ENCODE data around the gene FBXL16. TPM values are rescaled to one million over a fixed set of nuclear protein-coding genes. Genes with fewer than 3 reads are reported as not detected.
"Not testable (repeated sequence)": the region's sequence is repeated elsewhere in the genome, so short reads cannot be mapped to it uniquely, and the experiment has no call there.

FBXL16 gene
- polyA plus RNA-seq, 1 donor (not counting 4 experiments of a cell fraction or from before 2014, with no cell fraction given), result 0.81 TPM

GRCh38 chr16:693364-693763, 12.2 kb downstream of the FBXL16 start:
- H4K20me1 ChIP-seq (ENCODE audit: control insufficient read depth, extremely low read depth, insufficient read depth, low read length), result no peaks in the 10 kb centered on the region
- no peaks in the 10 kb centered on the region for H3K9me1 ChIP-seq (ENCODE audit: control insufficient read depth, extremely low read depth, insufficient read depth, low read length)
- H3K27ac ChIP-seq (ENCODE audit: control insufficient read depth, insufficient read depth, low read length), result no peak overlapping the region
- no peak overlapping the region for H3K4me3 ChIP-seq (ENCODE audit: control insufficient read depth in 2 of 3, extremely low read depth in 1 of 3, insufficient read depth in 2 of 3, low read depth in 1 of 3, low read length in 3 of 3)
- dilution Hi-C loops (cut with MboI; ENCODE audit: extremely low pct_ligation_motif_present, low sequenced_read_pairs), result no loop called here
- H3K36me3 ChIP-seq (ENCODE audit: control insufficient read depth in 2 of 2, extremely low read depth in 1 of 2, insufficient read depth in 2 of 2, low read length in 2 of 2), result no peaks in the 10 kb centered on the region
- H3K79me2 ChIP-seq (ENCODE audit: control insufficient read depth, insufficient read depth, low read length), result peaks cover 5% of the 10 kb centered on the region
- H3K4me2 ChIP-seq (ENCODE audit: control insufficient read depth, extremely low read depth, insufficient read depth, low read depth, low read length), result no peak overlapping the region
- H3K9ac ChIP-seq (ENCODE audit: control insufficient read depth, extremely low read depth, insufficient read depth, low read length), result no peak overlapping the region
- peaks cover 12% of the 10 kb centered on the region for H3K4me1 ChIP-seq (ENCODE audit: control insufficient read depth, extremely low read depth, insufficient read depth, low read length)
- no peaks in the 10 kb centered on the region for H3K9me3 ChIP-seq (ENCODE audit: control insufficient read depth, low read depth, low read length)
- FAIRE-seq, result no peak
- H2AFZ ChIP-seq (ENCODE audit: control insufficient read depth, low read length), result no peak overlapping the region
- DNase-seq (ENCODE audit: low read depth, low spot score), result no peak
- TF ChIP-seq EZH2 (IDR thresholded peaks at IDR 0.05; ENCODE audit: low read length) (peak; percentile 80), CTCF (optimal IDR thresholded peaks at IDR 0.05 in 1 of 3, IDR thresholded peaks at IDR 0.05 in 1 of 3, conservative IDR thresholded peaks at IDR 0.05 in 1 of 3; ENCODE audit: extremely low read depth in 1 of 3, insufficient read depth in 2 of 3, low read length in 3 of 3) (no peak)
- peaks cover 50% of the 10 kb centered on the region for H3K27me3 ChIP-seq (ENCODE audit: control insufficient read depth, extremely low read depth, insufficient read depth, low read length)

- H2AFZ ChIP-seq (ENCODE audit: control insufficient read depth, low read length), result no peak overlapping the region
- H3K4me2 ChIP-seq (ENCODE audit: control insufficient read depth, extremely low read depth, insufficient read depth, low read depth, low read length), result no peak overlapping the region
- H3K9me1 ChIP-seq (ENCODE audit: control insufficient read depth, extremely low read depth, insufficient read depth, low read length), result no peaks in the 10 kb centered on the region
- FAIRE-seq (no peak), DNase-seq (ENCODE audit: low read depth, low spot score) (no peak)
- H3K36me3 ChIP-seq (ENCODE audit: control insufficient read depth in 2 of 2, extremely low read depth in 1 of 2, insufficient read depth in 2 of 2, low read length in 2 of 2), result peaks cover 0 to 2% of the 10 kb centered on the region in 2 experiments
- TF ChIP-seq CTCF (optimal IDR thresholded peaks at IDR 0.05 in 1 of 3, IDR thresholded peaks at IDR 0.05 in 1 of 3, conservative IDR thresholded peaks at IDR 0.05 in 1 of 3; ENCODE audit: extremely low read depth in 1 of 3, insufficient read depth in 2 of 3, low read length in 3 of 3), result no peak
- TF ChIP-seq EZH2 (IDR thresholded peaks at IDR 0.05; ENCODE audit: low read length), result no peak
- H3K27ac ChIP-seq (ENCODE audit: control insufficient read depth, insufficient read depth, low read length), result no peak overlapping the region
- dilution Hi-C loops (cut with MboI; ENCODE audit: extremely low pct_ligation_motif_present, low sequenced_read_pairs), result no loop called here
- H4K20me1 ChIP-seq (ENCODE audit: control insufficient read depth, extremely low read depth, insufficient read depth, low read length), result no peaks in the 10 kb centered on the region
- no peaks in the 10 kb centered on the region for H3K9me3 ChIP-seq (ENCODE audit: control insufficient read depth, low read depth, low read length)
- H3K79me2 ChIP-seq (ENCODE audit: control insufficient read depth, insufficient read depth, low read length), result peaks cover 5% of the 10 kb centered on the region
- no peak overlapping the region for H3K9ac ChIP-seq (ENCODE audit: control insufficient read depth, extremely low read depth, insufficient read depth, low read length)
- H3K4me3 ChIP-seq (ENCODE audit: control insufficient read depth in 2 of 3, extremely low read depth in 1 of 3, insufficient read depth in 2 of 3, low read depth in 1 of 3, low read length in 3 of 3), result no peak overlapping the region
- peaks cover 12% of the 10 kb centered on the region for H3K4me1 ChIP-seq (ENCODE audit: control insufficient read depth, extremely low read depth, insufficient read depth, low read length)
- H3K27me3 ChIP-seq (ENCODE audit: control insufficient read depth, extremely low read depth, insufficient read depth, low read length), result peaks cover 50% of the 10 kb centered on the region
These were observed 13.1 kb downstream of the FBXL16 start for GRCh38 chr16:692356-693108.

GRCh38 chr16:691242-691641, 14.4 kb downstream of the FBXL16 start:
- H3K9me1 ChIP-seq (ENCODE audit: control insufficient read depth, extremely low read depth, insufficient read depth, low read length); H3K36me3 ChIP-seq (ENCODE audit: control insufficient read depth in 2 of 2, extremely low read depth in 1 of 2, insufficient read depth in 2 of 2, low read length in 2 of 2); dilution Hi-C loops (cut with MboI; ENCODE audit: extremely low pct_ligation_motif_present, low sequenced_read_pairs); H4K20me1 ChIP-seq (ENCODE audit: control insufficient read depth, extremely low read depth, insufficient read depth, low read length); DNase-seq (ENCODE audit: low read depth, low spot score); H2AFZ ChIP-seq (ENCODE audit: control insufficient read depth, low read length); H3K4me2 ChIP-seq (ENCODE audit: control insufficient read depth, extremely low read depth, insufficient read depth, low read depth, low read length); H3K79me2 ChIP-seq (ENCODE audit: control insufficient read depth, insufficient read depth, low read length); H3K9me3 ChIP-seq (ENCODE audit: control insufficient read depth, low read depth, low read length); H3K9ac ChIP-seq (ENCODE audit: control insufficient read depth, extremely low read depth, insufficient read depth, low read length); H3K27ac ChIP-seq (ENCODE audit: control insufficient read depth, insufficient read depth, low read length); FAIRE-seq; H3K4me3 ChIP-seq (ENCODE audit: control insufficient read depth in 2 of 3, extremely low read depth in 1 of 3, insufficient read depth in 2 of 3, low read depth in 1 of 3, low read length in 3 of 3): not testable (repeated sequence)
- peaks cover 12% of the 10 kb centered on the region for H3K4me1 ChIP-seq (ENCODE audit: control insufficient read depth, extremely low read depth, insufficient read depth, low read length)
- peaks cover 49% of the 10 kb centered on the region for H3K27me3 ChIP-seq (ENCODE audit: control insufficient read depth, extremely low read depth, insufficient read depth, low read length)

All from keratinocyte (primary cell).